Right lobe of liver (tissue), 4 donors: ENCODE results near the gene SBF2.

Experiments used
- POLR2A ChIP-seq: fragments of 450-650 bp; IDR thresholded peaks from one replicate; pipeline ENCODE4 v1.6.1; 2017; ENCODE audit warnings: antibody characterized with exemption, mild to moderate bottlenecking
- TF ChIP-seq, protein P1 (sequence below), 4 donors: fragments of 200-600 bp in 3 of 4; fragments of 450-650 bp in 1 of 4; IDR thresholded peaks; one replicate each; pipeline versions ENCODE4 v1.5.1 to v1.8.0; 2016 to 2022; ENCODE audit warnings: antibody characterized with exemption in 4 of 4, mild to moderate bottlenecking in 2 of 4
- donor health status: DM: no; HTN: no; CAD: no.
- donor health status: DM: no; HTN: no; CAD: no.
- donor health status: DM: no; HTN: yes; CAD: no.

DNA sequence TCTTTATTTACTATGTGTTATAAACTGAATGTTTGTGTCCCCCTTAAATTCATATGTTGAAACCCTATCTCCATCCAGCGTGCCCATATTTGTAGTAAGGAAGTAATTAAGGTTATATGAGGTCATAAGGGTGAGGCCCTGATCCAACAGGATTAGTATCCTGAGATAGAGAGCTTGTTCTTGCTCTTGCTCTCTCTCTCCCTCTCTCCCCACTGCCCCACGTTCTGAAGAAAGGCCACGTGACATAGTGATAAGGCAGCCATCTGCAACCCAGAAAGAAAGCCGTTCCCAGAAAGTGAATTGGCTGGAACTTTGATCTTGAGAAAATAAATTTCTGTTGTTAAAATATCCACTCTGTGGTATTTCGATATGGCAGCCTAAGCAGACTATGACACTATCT is 417.7 kb downstream of the SBF2 start:
- TF ChIP-seq, protein P1, sequence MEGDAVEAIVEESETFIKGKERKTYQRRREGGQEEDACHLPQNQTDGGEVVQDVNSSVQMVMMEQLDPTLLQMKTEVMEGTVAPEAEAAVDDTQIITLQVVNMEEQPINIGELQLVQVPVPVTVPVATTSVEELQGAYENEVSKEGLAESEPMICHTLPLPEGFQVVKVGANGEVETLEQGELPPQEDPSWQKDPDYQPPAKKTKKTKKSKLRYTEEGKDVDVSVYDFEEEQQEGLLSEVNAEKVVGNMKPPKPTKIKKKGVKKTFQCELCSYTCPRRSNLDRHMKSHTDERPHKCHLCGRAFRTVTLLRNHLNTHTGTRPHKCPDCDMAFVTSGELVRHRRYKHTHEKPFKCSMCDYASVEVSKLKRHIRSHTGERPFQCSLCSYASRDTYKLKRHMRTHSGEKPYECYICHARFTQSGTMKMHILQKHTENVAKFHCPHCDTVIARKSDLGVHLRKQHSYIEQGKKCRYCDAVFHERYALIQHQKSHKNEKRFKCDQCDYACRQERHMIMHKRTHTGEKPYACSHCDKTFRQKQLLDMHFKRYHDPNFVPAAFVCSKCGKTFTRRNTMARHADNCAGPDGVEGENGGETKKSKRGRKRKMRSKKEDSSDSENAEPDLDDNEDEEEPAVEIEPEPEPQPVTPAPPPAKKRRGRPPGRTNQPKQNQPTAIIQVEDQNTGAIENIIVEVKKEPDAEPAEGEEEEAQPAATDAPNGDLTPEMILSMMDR (IDR thresholded peaks at IDR 0.05), result no peak
- TF ChIP-seq POLR2A, result no peak
